Neural cell (in vitro differentiated cells): ENCODE measurements around the gene COPG1. TPM values are rescaled to one million over a fixed set of nuclear protein-coding genes. Genes with fewer than 3 reads are reported as not detected.

Experiments used
- H2AFZ ChIP-seq: fragments of 200-600, 300-800 bp; sonication (generic), shearing (Covaris generic); 2 replicates; pipeline ENCODE4 v1.6.0; 2014; ENCODE audit warnings: low read depth, mild to moderate bottlenecking, antibody characterized with exemption, low read length, moderate library complexity
- H3F3A ChIP-seq: fragments of 200-600 bp; shearing (Covaris generic); 2 replicates; pipeline ENCODE4 v1.6.1; 2016; ENCODE audit warnings: mild to moderate bottlenecking, moderate library complexity, mixed read lengths, antibody characterized with exemption, low read length; ENCODE audit not compliant: insufficient read depth, poor library complexity, severe bottlenecking
- H3K27ac ChIP-seq: fragments of 200-600, 300-800 bp; sonication (generic), shearing (Covaris generic); 2 replicates; pipeline ENCODE4 v1.5.1; 2014; ENCODE audit warnings: mild to moderate bottlenecking, low read length, moderate library complexity
- H3K27me3 ChIP-seq: fragments of 300-800, 200-600 bp; sonication (generic), shearing (Covaris generic); 2 replicates; pipeline ENCODE4 v1.6.0; 2014; ENCODE audit warnings: mild to moderate bottlenecking, low read depth, low read length, moderate library complexity; ENCODE audit not compliant: insufficient read depth
- H3K36me3 ChIP-seq: fragments of 300-800, 200-600 bp; sonication (generic), shearing (Covaris generic); 2 replicates; pipeline ENCODE4 v1.5.1; 2014; ENCODE audit warnings: mild to moderate bottlenecking, antibody characterized with exemption, low read length, moderate library complexity; ENCODE audit not compliant: insufficient read depth
- H3K4me2 ChIP-seq: fragments of 300-800, 200-600 bp; sonication (generic), shearing (Covaris generic); 2 replicates; pipeline ENCODE4 v1.6.0; 2014; ENCODE audit warnings: mild to moderate bottlenecking, low read length
- H3K4me3 ChIP-seq: fragments of 300-800, 200-600 bp; sonication (generic), shearing (Covaris generic); 2 replicates; pipeline ENCODE4 v1.5.1; 2014; ENCODE audit warnings: mild to moderate bottlenecking, low read length, moderate library complexity
- H3K79me2 ChIP-seq: fragments of 200-600 bp; shearing (Covaris generic); replicated peaks from 2 replicates; pipeline ENCODE4 v1.6.0; 2014; ENCODE audit warnings: mild to moderate bottlenecking, low read length, moderate library complexity; ENCODE audit not compliant: insufficient read depth
- H3K9ac ChIP-seq: fragments of 300-800, 200-600 bp; sonication (generic), shearing (Covaris generic); 2 replicates; pipeline ENCODE4 v1.6.1; 2016; ENCODE audit warnings: mild to moderate bottlenecking, low read length, mixed read lengths
- H3K9me2 ChIP-seq: fragments of 200-600 bp; shearing (Covaris generic); 2 replicates; pipeline ENCODE4 v1.6.1; 2016; ENCODE audit warnings: mild to moderate bottlenecking, low read length, mixed read lengths; ENCODE audit not compliant: insufficient read depth
- H3K9me3 ChIP-seq: fragments of 200-600, 300-800 bp; sonication (generic), shearing (Covaris generic); 2 replicates; pipeline ENCODE4 v1.6.1; 2016; ENCODE audit warnings: mild to moderate bottlenecking, mixed run types, low read length, moderate library complexity, mixed read lengths
- H4K20me1 ChIP-seq: fragments of 200-600 bp; shearing (Covaris generic); 2 replicates; pipeline ENCODE4 v1.6.1; 2016; ENCODE audit warnings: mild to moderate bottlenecking, mixed run types; ENCODE audit not compliant: insufficient read depth
- EP300 ChIP-seq: fragments of 450-650 bp; conservative IDR thresholded peaks from 2 replicates; pipeline ENCODE4 v1.6.1; 2014; ENCODE audit warnings: antibody characterized with exemption, mild to moderate bottlenecking, moderate library complexity; ENCODE audit not compliant: poor library complexity, severe bottlenecking
- EZH2 ChIP-seq: fragments of 200-600, 300-800 bp; shearing (Covaris generic), sonication (generic); IDR thresholded peaks from 2 replicates; pipeline ENCODE4 v1.6.1; 2014; ENCODE audit warnings: antibody characterized with exemption, low read length, borderline replicate concordance, mild to moderate bottlenecking; ENCODE audit not compliant: insufficient read depth, poor library complexity, severe bottlenecking
- MXI1 ChIP-seq: fragments of 450-650 bp; conservative IDR thresholded peaks from 2 replicates; pipeline ENCODE4 v1.6.1; 2014; ENCODE audit warnings: antibody characterized with exemption, mild to moderate bottlenecking; ENCODE audit not compliant: poor library complexity, severe bottlenecking
- POLR2AphosphoS5 ChIP-seq: IDR thresholded peaks from 2 replicates; pipeline ENCODE4 v1.6.1; 2012
- RAD21 ChIP-seq: fragments of 450-650 bp; conservative IDR thresholded peaks from 2 replicates; pipeline ENCODE4 v1.6.1; 2014; ENCODE audit warnings: antibody characterized with exemption, mild to moderate bottlenecking, moderate library complexity
- REST ChIP-seq: IDR thresholded peaks from 2 replicates; pipeline ENCODE4 v1.6.1; 2012; ENCODE audit warnings: borderline replicate concordance
- SMC3 ChIP-seq: fragments of 450-650 bp; conservative IDR thresholded peaks from 2 replicates; pipeline ENCODE4 v1.6.1; 2014; ENCODE audit warnings: antibody characterized with exemption, mild to moderate bottlenecking, moderate library complexity; ENCODE audit not compliant: poor library complexity
- TAF1 ChIP-seq: IDR thresholded peaks from 2 replicates; pipeline ENCODE4 v1.6.1; 2012; ENCODE audit warnings: low read depth
- polyA plus RNA-seq: library from polyadenylated mRNA; depleted of rRNA; stranded (reverse); fragments of >200 nt; gene quantifications from 2 replicates; pipeline ENCODE4 v1.2.3, GENCODE V29; 2014
- TF ChIP-seq, protein P1 (sequence below): fragments of 450-650 bp; IDR thresholded peaks from 2 replicates; pipeline ENCODE4 v1.5.1; 2014; ENCODE audit warnings: antibody characterized with exemption, mild to moderate bottlenecking, moderate library complexity; ENCODE audit not compliant: poor library complexity, severe bottlenecking

COPG1 gene
- polyA plus RNA-seq, 1 donor from 2014 or later: 75.0 TPM

DNA sequence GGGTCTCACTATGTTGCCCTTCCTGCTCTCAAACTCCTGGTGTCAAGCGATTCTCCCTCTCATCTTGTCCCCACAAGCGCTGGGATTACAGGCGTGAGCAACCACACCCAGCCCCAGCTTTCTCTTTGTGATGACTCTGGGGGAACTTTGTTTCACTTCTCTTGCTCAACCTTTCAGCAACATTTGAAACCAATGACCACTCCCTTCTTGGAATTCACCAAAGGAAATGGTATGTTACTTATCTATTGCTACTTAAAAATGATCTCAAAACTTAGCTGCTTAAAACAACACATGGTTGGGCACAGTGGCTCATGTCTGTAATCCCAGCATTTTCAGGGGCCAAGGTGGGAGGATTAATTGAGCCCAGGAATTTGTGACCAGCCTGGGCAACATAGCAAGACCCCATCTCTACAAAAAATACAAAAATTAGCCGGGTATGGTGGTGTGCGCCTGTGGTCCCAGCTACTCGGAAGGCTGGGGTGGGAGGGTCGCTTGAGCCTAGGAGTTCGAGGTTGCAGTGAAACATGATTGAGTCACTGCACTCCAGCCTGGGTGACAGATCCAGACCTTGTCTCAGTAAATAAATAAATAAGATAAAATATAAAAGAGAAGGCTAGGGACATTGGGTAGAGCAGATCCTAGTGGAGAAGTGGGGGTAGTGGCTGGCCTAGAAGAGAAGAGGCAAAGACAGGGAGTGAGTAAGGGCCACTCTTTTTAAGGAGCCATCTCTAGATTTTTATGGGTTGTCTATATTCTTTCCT is 10.3 kb upstream of the COPG1 start:
- TF ChIP-seq EP300 (no peak), POLR2AphosphoS5 (no peak), MXI1 (no peak), TAF1 (no peak), EZH2 (no peak), REST (no peak)
- TF ChIP-seq, protein P1, sequence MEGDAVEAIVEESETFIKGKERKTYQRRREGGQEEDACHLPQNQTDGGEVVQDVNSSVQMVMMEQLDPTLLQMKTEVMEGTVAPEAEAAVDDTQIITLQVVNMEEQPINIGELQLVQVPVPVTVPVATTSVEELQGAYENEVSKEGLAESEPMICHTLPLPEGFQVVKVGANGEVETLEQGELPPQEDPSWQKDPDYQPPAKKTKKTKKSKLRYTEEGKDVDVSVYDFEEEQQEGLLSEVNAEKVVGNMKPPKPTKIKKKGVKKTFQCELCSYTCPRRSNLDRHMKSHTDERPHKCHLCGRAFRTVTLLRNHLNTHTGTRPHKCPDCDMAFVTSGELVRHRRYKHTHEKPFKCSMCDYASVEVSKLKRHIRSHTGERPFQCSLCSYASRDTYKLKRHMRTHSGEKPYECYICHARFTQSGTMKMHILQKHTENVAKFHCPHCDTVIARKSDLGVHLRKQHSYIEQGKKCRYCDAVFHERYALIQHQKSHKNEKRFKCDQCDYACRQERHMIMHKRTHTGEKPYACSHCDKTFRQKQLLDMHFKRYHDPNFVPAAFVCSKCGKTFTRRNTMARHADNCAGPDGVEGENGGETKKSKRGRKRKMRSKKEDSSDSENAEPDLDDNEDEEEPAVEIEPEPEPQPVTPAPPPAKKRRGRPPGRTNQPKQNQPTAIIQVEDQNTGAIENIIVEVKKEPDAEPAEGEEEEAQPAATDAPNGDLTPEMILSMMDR: no peak
- Histone ChIP-seq H3K9me3 (no peaks in the 10 kb centered on the region), H4K20me1 (no peaks in the 10 kb centered on the region), H3F3A (no peaks in the 10 kb centered on the region), H3K4me3 (no peak overlapping the region), H3K79me2 (no peaks in the 10 kb centered on the region), H2AFZ (no peak overlapping the region), H3K36me3 (no peaks in the 10 kb centered on the region), H3K27ac (no peak overlapping the region), H3K9me2 (no peaks in the 10 kb centered on the region), H3K4me2 (no peak overlapping the region), H3K9ac (no peak overlapping the region), H3K27me3 (no peaks in the 10 kb centered on the region)

GRCh38 chr3:129239991-129240390 is 9.4 kb upstream of the COPG1 start:
- no peak overlapping the region for H3K9ac ChIP-seq
- H3K9me2 ChIP-seq: no peaks in the 10 kb centered on the region
- no peaks in the 10 kb centered on the region for H4K20me1 ChIP-seq
- H3K79me2 ChIP-seq: no peaks in the 10 kb centered on the region
- H3F3A ChIP-seq: no peaks in the 10 kb centered on the region
- H2AFZ ChIP-seq: no peak overlapping the region
- no peaks in the 10 kb centered on the region for H3K36me3 ChIP-seq
- no peak overlapping the region for H3K27ac ChIP-seq
- no peak for TF ChIP-seq EP300
- no peak for TF ChIP-seq TAF1
- TF ChIP-seq RAD21: no peak
- no peak for TF ChIP-seq SMC3
- TF ChIP-seq POLR2AphosphoS5: no peak
- no peak for TF ChIP-seq REST
- TF ChIP-seq, protein P1: no peak
- no peak for TF ChIP-seq EZH2
- TF ChIP-seq MXI1: no peak
- no peaks in the 10 kb centered on the region for H3K9me3 ChIP-seq
- H3K4me2 ChIP-seq: no peak overlapping the region
- H3K4me3 ChIP-seq: no peak overlapping the region
- H3K27me3 ChIP-seq: no peaks in the 10 kb centered on the region
